Transverse colon (tissue), 4 donors: ENCODE results near the gene NIPAL1. TPM values are rescaled to one million over a fixed set of nuclear protein-coding genes. Genes with fewer than 3 reads are reported as not detected.

ENCODE experiments used
- DNase-seq: peaks from one replicate; pipeline ENCODE4 v3.0.0-alpha.2; 2019
- H3K27ac ChIP-seq, 4 donors: fragments of 200-600 bp; sonication (generic); 2 replicates each; pipeline ENCODE4 v1.5.1; 2016 to 2018; ENCODE audit warnings: inconsistent platforms in 4 of 4
- H3K27me3 ChIP-seq: fragments of 200-600 bp; sonication (generic); 2 replicates; pipeline ENCODE4 v1.5.1; 2017; ENCODE audit warnings: inconsistent platforms
- H3K36me3 ChIP-seq, 4 donors: fragments of 200-600 bp; sonication (generic); 2 replicates each; pipeline ENCODE4 v1.5.1; 2017 to 2019; ENCODE audit warnings: inconsistent platforms in 4 of 4
- H3K4me1 ChIP-seq, 4 donors: fragments of 200-600 bp; sonication (generic); 2 replicates each; pipeline ENCODE4 v1.5.1; 2017 to 2020; ENCODE audit warnings: inconsistent platforms in 4 of 4
- H3K4me3 ChIP-seq, 4 donors: fragments of 200-600 bp; sonication (generic); 1 replicate in 1 of 4; 2 replicates in 3 of 4; pipeline versions ENCODE4 v1.5.1 to v1.6.1; 2017 to 2019; ENCODE audit warnings: inconsistent platforms in 4 of 4
- H3K9me3 ChIP-seq, 2 donors: fragments of 200-600 bp; sonication (generic); 2 replicates each; pipeline ENCODE4 v1.5.1; 2017 to 2019; ENCODE audit warnings: inconsistent platforms in 2 of 2
- CTCF ChIP-seq, 5 experiments: fragments of 200-600 bp in 3 of 5; fragments of 450-650 bp in 2 of 5; sonication (generic) in 3 of 5; IDR thresholded peaks; 1 replicate in 2 of 5; 2 replicates in 3 of 5; pipeline ENCODE4 v1.5.1; 2016 to 2017; ENCODE audit warnings: antibody characterized with exemption in 5 of 5, inconsistent platforms in 3 of 5, mild to moderate bottlenecking in 2 of 5, moderate library complexity in 1 of 5
- EP300 ChIP-seq: sonication (generic); formaldehyde crosslinking; IDR thresholded peaks from one replicate; pipeline ENCODE4 v1.6.1; 2017; ENCODE audit warnings: antibody characterized with exemption, low read depth
- POLR2A ChIP-seq: fragments of 450-650 bp; IDR thresholded peaks from one replicate; pipeline ENCODE4 v1.6.1; 2016; ENCODE audit warnings: antibody characterized with exemption, mild to moderate bottlenecking, moderate library complexity
- POLR2AphosphoS5 ChIP-seq, 3 donors: sonication (generic); formaldehyde crosslinking; IDR thresholded peaks; one replicate each; pipeline ENCODE4 v1.6.1; 2016; ENCODE audit warnings: antibody characterized with exemption in 3 of 3
- WGBS, 2 donors: methylation state at CpG; one replicate each; pipeline ENCODE4 v1.1.5; 2018; ENCODE audit warnings: low coverage in 1 of 2; 5-methylcytosine and 5-hydroxymethylcytosine counted together
- in situ Hi-C, 4 donors: fragments of 200-750 bp; cut with MboI; loops; one replicate each; pipeline versions ENCODE4 v1.15.0 to v1.15.1; 2017; ENCODE audit warnings: low sequenced_read_pairs in 3 of 4, low pct_ligation_motif_present in 1 of 4, low pct_unique_long_range_greater_than_20kb in 1 of 4
- intact Hi-C: fragments of 100-400 bp; cut with DNase I; formaldehyde crosslinking; loops from one replicate; pipeline ENCODE4 v1.15.1; 2023; ENCODE audit warnings: low total_unique reads
- total RNA-seq, 4 donors: library from RNA; depleted of rRNA; stranded (reverse); fragments of >200 nt; gene quantifications; one replicate each; pipeline ENCODE4 v1.1.0, GENCODE V29; 2016

The NIPAL1 gene
- total RNA-seq, 4 donors from 2014 or later: 37.5 to 47.7 (median 41.1) TPM

DNA sequence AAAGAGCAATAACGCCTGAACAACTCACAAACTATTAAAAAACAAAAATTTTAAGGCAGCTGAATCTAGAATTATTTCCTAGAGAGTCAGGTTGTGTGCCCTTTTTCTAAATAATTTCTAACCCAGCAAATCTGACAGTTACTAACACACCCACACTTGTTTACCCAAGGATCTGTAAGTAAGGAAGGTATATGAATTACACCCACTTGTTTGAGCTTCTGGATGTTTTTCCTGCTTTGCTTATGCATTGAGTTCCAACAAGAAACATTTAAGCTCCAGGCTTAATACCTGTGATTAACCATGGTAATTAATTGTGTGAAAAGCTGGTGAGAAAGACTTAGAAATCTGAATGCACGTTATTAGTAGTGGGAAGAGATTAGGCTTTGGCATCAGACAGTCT lies 1.5 kb downstream of the NIPAL1 start:
- in situ Hi-C loops: no loop called here
- no peaks in the 10 kb centered on the region for H3K36me3 ChIP-seq
- peaks cover 6 to 50% (median 26%) of the 10 kb centered on the region in 4 donors for H3K4me1 ChIP-seq
- no peak for DNase-seq
- peak overlapping the region; percentile 84 to 88 (median 86) for H3K27ac ChIP-seq
- intact Hi-C loops: no loop called here
- H3K4me3 ChIP-seq: peak overlapping the region in 3 of 4 donors; percentile 53 to 71 (median 57)
- TF ChIP-seq CTCF (IDR thresholded peaks at IDR 0.05): peak in 1 of 5 experiments; percentile 18
- no peak for TF ChIP-seq EP300
- TF ChIP-seq POLR2AphosphoS5 (IDR thresholded peaks at IDR 0.05): peak in 1 of 3 donors; percentile 11
- TF ChIP-seq POLR2A: no peak
- H3K9me3 ChIP-seq: no peaks in the 10 kb centered on the region
- 31 to 48% methylated on average over 2 of the region's 2 CpGs for WGBS, 2 donors
- H3K27me3 ChIP-seq: peaks cover 4% of the 10 kb centered on the region

GRCh38 chr4:48021100-48021499 lies 4.5 kb downstream of the NIPAL1 start:
- Histone ChIP-seq H3K27ac (peak overlapping the region; percentile 52 to 88 (median 76)), H3K4me1 (peaks cover 6 to 54% (median 26%) of the 10 kb centered on the region in 4 donors), H3K27me3 (no peaks in the 10 kb centered on the region), H3K4me3 (no peak overlapping the region), H3K9me3 (no peaks in the 10 kb centered on the region), H3K36me3 (no peaks in the 10 kb centered on the region)
- intact Hi-C loops: no loop called here
- DNase-seq: no peak
- TF ChIP-seq POLR2AphosphoS5 (IDR thresholded peaks at IDR 0.05) (no peak), CTCF (IDR thresholded peaks at IDR 0.05) (no peak), EP300 (no peak), POLR2A (no peak)
- 29 to 55% methylated on average over 1 of the region's 1 CpG for WGBS, 2 donors
- in situ Hi-C loops: no loop called here

DNA sequence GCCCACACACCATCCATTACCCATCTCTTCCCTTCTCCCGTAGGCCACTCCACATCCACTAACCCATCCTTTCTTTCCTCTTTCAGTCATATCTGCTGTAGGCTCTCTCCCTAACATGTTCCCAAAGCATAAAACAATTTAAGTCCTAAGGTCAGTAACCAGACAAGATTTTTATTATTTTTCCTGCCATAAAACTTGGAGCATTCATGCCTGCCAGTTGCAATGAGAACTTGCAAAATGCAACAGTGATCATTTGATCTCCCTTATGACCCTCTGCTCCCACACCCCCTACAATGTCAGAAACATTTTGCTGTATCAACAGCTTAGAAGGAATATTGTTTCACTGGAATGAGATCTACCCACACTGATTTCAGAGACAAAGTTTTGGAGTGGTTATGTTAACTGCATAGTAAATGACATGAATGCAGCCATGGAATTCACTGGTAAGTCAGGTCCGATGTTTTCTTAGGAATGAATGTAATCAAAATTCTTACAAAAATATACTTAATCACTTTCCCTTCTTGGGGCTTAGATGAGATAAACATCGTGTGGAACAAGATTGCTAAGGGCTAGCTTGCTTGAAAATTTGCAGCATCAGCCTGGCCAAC lies 5.7 kb downstream of the NIPAL1 start:
- no peak for DNase-seq
- in situ Hi-C loops: no loop called here
- whole genome bisulfite sequencing, 2 donors: 42 to 65% methylated on average over 3 of the region's 3 CpGs
- H3K4me3 ChIP-seq: no peak overlapping the region
- H3K4me1 ChIP-seq: peaks cover 4 to 52% (median 23%) of the 10 kb centered on the region in 4 donors
- no peaks in the 10 kb centered on the region for H3K9me3 ChIP-seq
- no peaks in the 10 kb centered on the region for H3K36me3 ChIP-seq
- TF ChIP-seq EP300 (no peak), POLR2A (no peak), CTCF (IDR thresholded peaks at IDR 0.05) (no peak), POLR2AphosphoS5 (IDR thresholded peaks at IDR 0.05) (peak in 1 of 3 donors; percentile 47)
- H3K27ac ChIP-seq: peak overlapping the region; percentile 52 to 88 (median 76)
- intact Hi-C loops: no loop called here
- H3K27me3 ChIP-seq: no peaks in the 10 kb centered on the region

DNA sequence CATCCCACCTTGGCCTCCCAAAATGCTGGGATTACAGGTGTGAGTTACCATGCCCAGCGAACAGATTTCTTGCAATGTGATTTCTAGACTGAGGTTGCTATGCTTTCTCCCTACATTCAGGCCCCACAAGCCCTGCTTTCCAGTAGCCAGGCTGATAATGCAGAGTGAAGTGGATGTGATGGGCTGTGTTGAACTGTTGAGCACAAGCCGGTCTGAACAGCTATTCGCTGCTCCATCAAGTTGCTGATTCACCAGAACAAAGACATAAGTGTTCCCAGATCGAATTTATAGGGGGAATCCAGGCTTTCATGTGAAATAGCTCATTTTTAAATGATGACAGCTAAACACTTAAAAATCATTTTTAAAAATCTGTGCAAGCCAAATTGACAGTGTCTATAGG lies 8.0 kb downstream of the NIPAL1 start:
- peaks cover 4 to 42% (median 18%) of the 10 kb centered on the region in 4 donors for H3K4me1 ChIP-seq
- 49 to 79% methylated on average over 4 of the region's 4 CpGs for WGBS, 2 donors
- no peaks in the 10 kb centered on the region for H3K27me3 ChIP-seq
- no peak overlapping the region for H3K4me3 ChIP-seq
- intact Hi-C loops: no loop called here
- no peak for DNase-seq
- no peaks in the 10 kb centered on the region for H3K9me3 ChIP-seq
- TF ChIP-seq EP300 (no peak), POLR2AphosphoS5 (IDR thresholded peaks at IDR 0.05) (no peak), CTCF (IDR thresholded peaks at IDR 0.05) (no peak), POLR2A (no peak)
- peak overlapping the region in 2 of 4 donors; percentile 11 to 14 for H3K27ac ChIP-seq
- in situ Hi-C loops: no loop called here
- peaks cover 0 to 1% (median 0%) of the 10 kb centered on the region in 4 donors for H3K36me3 ChIP-seq
